Activated CD4-positive, alpha-beta T cell treated with anti-CD3 and anti-CD28 coated beads, Interleukin-2, amount 10 ng/mL, durations not matched to agents 24 days and 14 days (primary cell): ENCODE data around the gene PTPRN2. TPM values are rescaled to one million over a fixed set of nuclear protein-coding genes. Genes with fewer than 3 reads are reported as not detected.

Experiments
- DNase-seq: peaks from one replicate; pipeline ENCODE4 v3.0.0; 2022
- H3K27ac Mint-ChIP-seq: one replicate; pipeline ENCODE4 v1.8.0; 2022; ENCODE audit warnings: mild to moderate bottlenecking, mixed read lengths
- H3K27me3 Mint-ChIP-seq: one replicate; pipeline ENCODE4 v1.8.0; 2022; ENCODE audit warnings: mixed read lengths
- H3K36me3 Mint-ChIP-seq: one replicate; pipeline ENCODE4 v1.8.0; 2022; ENCODE audit warnings: low read depth, mild to moderate bottlenecking, mixed read lengths
- H3K4me1 Mint-ChIP-seq: one replicate; pipeline ENCODE4 v1.8.0; 2021; ENCODE audit warnings: mixed read lengths
- H3K4me3 Mint-ChIP-seq: one replicate; pipeline ENCODE4 v1.8.0; 2022; ENCODE audit warnings: mild to moderate bottlenecking, moderate library complexity, mixed read lengths
- H3K9me3 Mint-ChIP-seq: one replicate; pipeline ENCODE4 v1.8.0; 2021; ENCODE audit warnings: mixed read lengths
- intact Hi-C: fragments of 100-400 bp; cut with micrococcal nuclease; formaldehyde crosslinking; loops from one replicate; pipeline ENCODE4 v1.15.1; 2023
- total RNA-seq: library from RNA; stranded (reverse); gene quantifications from 2 replicates; pipeline ENCODE4 v1.2.3, GENCODE V29; 2022

The PTPRN2 gene
- total RNA-seq, 1 donor from 2014 or later, result 0.33 TPM

- no peak overlapping the region for H3K4me3 Mint-ChIP-seq
- intact Hi-C loops, result no loop called here
- peaks cover 10% of the 10 kb centered on the region for H3K4me1 Mint-ChIP-seq
- no peak overlapping the region for H3K27ac Mint-ChIP-seq
- DNase-seq, result no peak
- H3K36me3 Mint-ChIP-seq, result no peaks in the 10 kb centered on the region
- H3K9me3 Mint-ChIP-seq, result no peaks in the 10 kb centered on the region
- no peaks in the 10 kb centered on the region for H3K27me3 Mint-ChIP-seq
Observed at GRCh38 chr7:157824011-157824818, 763.4 kb downstream of the PTPRN2 start.

GRCh38 chr7:157822688-157823031, 765.0 kb downstream of the PTPRN2 start:
- H3K4me1 Mint-ChIP-seq, result peaks cover 7% of the 10 kb centered on the region
- no peaks in the 10 kb centered on the region for H3K27me3 Mint-ChIP-seq
- intact Hi-C loops, result no loop called here
- no peak for DNase-seq
- no peak overlapping the region for H3K27ac Mint-ChIP-seq
- H3K4me3 Mint-ChIP-seq, result no peak overlapping the region
- no peaks in the 10 kb centered on the region for H3K36me3 Mint-ChIP-seq
- H3K9me3 Mint-ChIP-seq, result peaks cover 4% of the 10 kb centered on the region

GRCh38 chr7:157821959-157822687, 765.5 kb downstream of the PTPRN2 start:
- no peaks in the 10 kb centered on the region for H3K36me3 Mint-ChIP-seq
- H3K27me3 Mint-ChIP-seq, result no peaks in the 10 kb centered on the region
- intact Hi-C loops, result no loop called here
- peaks cover 3% of the 10 kb centered on the region for H3K4me1 Mint-ChIP-seq
- no peak for DNase-seq
- H3K27ac Mint-ChIP-seq, result no peak overlapping the region
- no peak overlapping the region for H3K4me3 Mint-ChIP-seq
- peaks cover 4% of the 10 kb centered on the region for H3K9me3 Mint-ChIP-seq

DNA sequence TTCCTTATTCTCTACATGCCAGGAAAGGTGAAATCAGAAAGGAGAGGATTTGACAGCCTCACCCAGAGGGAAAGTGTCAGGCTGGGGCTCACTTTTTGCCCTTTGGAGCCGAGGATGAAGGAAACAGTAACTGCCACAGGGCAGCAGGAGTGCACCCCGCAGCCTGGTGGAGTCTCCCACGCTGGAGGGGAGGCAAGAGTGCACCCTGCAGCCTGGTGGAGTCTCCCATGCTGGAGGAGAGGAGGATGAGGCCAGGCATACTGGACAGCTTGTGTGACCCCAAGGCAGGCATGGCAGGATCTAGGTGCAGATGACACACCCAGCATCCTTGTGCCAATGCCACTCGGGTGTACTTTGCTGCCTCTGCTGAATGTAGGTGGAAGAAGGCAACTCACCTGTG, 766.8 kb downstream of the PTPRN2 start:
- H3K4me1 Mint-ChIP-seq, result no peaks in the 10 kb centered on the region

DNA sequence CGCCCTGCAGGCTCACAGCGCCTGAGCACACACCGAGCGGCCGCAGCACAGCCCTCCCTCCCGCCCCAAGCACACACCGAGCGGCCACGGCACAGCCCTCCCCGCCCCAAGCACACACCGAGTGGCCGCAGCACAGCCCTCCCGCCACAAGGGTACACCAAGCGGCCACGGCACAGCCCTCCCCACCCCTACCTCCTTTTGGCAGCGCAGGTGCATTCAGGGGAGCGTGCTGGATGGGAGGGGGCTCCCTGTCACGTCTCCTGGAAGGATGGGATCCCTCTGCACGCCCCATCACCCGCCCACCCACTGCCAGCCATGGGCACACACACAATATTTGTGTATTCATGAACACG, 768.2 kb downstream of the PTPRN2 start:
- peaks cover 4% of the 10 kb centered on the region for H3K9me3 Mint-ChIP-seq
- no peaks in the 10 kb centered on the region for H3K36me3 Mint-ChIP-seq
- no peak overlapping the region for H3K27ac Mint-ChIP-seq
- H3K27me3 Mint-ChIP-seq, result no peaks in the 10 kb centered on the region
- no peak for DNase-seq
- intact Hi-C loops, result no loop called here
- no peaks in the 10 kb centered on the region for H3K4me1 Mint-ChIP-seq
- H3K4me3 Mint-ChIP-seq, result no peak overlapping the region

More for the DNA sequence above, 766.8 kb downstream of the PTPRN2 start:
- intact Hi-C loops, result no loop called here
- Mint-ChIP-seq H3K27me3 (no peaks in the 10 kb centered on the region), H3K27ac (no peak overlapping the region), H3K4me3 (no peak overlapping the region), H3K36me3 (no peaks in the 10 kb centered on the region), H3K9me3 (peaks cover 4% of the 10 kb centered on the region)
- no peak for DNase-seq

- H3K9me3 Mint-ChIP-seq, result peaks cover 4% of the 10 kb centered on the region
- no peak overlapping the region for H3K4me3 Mint-ChIP-seq
- no peaks in the 10 kb centered on the region for H3K36me3 Mint-ChIP-seq
- H3K4me1 Mint-ChIP-seq, result no peaks in the 10 kb centered on the region
- H3K27me3 Mint-ChIP-seq, result no peaks in the 10 kb centered on the region
- no peak for DNase-seq
- intact Hi-C loops, result no loop called here
- H3K27ac Mint-ChIP-seq, result no peak overlapping the region
Observed at GRCh38 chr7:157818701-157819454, 768.7 kb downstream of the PTPRN2 start.

DNA sequence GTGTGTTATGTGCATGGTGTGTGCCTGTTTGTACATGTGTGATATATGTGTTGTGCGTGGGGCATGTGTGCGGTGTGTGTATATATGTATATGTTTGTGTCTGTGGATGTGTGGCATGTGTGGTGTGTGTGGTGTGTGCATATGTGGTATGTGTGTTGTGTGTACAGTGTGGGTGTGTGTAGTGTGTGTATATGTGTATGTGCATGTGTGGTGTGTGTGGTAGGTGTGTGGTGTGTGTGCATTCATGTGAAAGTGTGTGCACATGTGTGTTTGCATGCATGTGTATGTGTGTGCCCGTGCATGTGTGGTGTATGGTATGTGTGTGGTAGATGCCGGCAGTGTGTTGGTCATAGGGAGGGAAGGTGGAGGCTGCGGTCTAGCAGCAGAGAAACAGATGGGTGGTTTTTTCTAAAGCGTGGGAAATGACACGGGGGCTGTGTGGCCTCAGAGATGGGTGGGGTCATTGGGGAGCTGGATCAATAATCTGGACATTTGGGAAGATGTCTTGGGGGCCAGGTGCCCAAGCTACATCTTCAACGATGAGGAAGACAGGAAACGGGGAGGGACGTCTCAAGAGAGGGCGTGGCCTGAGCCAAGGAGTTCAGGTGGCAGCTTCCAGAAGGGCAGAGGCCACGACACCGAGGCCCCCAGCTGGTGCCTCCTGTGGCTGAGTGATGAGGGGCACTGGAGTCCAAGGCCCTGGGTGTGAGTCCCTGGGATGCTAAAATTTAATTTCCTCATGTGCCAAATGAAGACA, 769.5 kb downstream of the PTPRN2 start:
- peaks cover 4% of the 10 kb centered on the region for H3K9me3 Mint-ChIP-seq
- no peak for DNase-seq
- H3K36me3 Mint-ChIP-seq, result no peaks in the 10 kb centered on the region
- H3K27me3 Mint-ChIP-seq, result no peaks in the 10 kb centered on the region
- H3K4me3 Mint-ChIP-seq, result no peak overlapping the region
- no peak overlapping the region for H3K27ac Mint-ChIP-seq
- no peaks in the 10 kb centered on the region for H3K4me1 Mint-ChIP-seq
- intact Hi-C loops, result no loop called here

DNA sequence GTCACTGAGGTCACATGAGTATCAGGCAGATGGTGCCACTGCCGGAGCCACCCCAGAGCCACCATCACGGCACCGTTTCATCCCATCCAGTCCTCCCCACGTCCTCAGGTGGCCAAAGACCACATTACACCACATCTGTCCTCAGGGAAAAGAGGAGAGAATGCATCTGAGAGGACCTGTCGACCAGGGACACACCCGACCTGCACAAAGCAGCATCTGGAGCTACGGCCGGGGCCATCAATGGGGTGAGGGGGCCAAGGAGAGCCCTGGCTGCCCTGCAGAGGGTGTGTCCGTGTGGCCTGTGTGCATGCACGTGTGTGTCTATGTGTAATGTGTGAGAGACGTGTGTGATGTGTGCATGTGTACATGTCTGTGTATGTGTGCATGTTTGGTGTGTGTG, 770.2 kb downstream of the PTPRN2 start:
- Mint-ChIP-seq H3K36me3 (no peaks in the 10 kb centered on the region), H3K4me1 (no peaks in the 10 kb centered on the region), H3K27ac (no peak overlapping the region), H3K27me3 (no peaks in the 10 kb centered on the region), H3K9me3 (peaks cover 4% of the 10 kb centered on the region), H3K4me3 (no peak overlapping the region)
- no peak for DNase-seq
- intact Hi-C loops, result no loop called here

DNA sequence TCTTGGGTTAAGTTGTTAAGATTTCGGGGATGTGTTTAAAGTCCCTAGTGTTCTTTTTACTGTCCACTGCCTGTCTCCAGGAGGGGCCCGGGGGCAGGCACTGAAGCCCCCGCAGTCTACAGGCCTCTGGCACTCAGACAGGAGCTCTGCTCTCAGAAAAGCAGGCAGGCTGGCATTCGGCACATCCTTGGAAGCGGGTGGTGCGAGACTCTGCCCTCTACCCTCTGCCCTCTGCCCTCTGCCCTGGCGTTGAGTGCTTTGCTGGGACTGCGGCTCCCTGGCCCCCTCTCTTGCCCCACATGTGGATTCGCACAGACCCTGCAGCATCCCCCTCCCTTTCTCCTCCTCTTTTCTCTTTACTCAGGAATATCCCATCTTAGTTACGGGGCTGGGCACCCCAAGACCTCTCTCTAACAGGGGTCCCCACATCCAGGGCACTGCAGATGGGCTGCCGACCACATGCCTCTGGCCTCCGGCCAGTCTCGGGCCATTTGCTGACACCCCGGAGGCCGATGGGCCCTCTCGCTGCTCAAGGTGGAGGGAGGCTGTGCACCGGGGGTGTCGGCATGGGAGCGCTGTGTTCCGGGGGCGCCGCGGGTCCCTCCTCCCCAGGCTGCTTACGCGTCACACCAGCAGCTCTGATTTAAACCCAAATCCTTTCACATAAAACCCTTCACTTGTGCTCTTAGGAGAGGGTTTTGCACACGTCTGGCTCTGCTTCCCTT, 770.9 kb downstream of the PTPRN2 start:
- Mint-ChIP-seq H3K27me3 (no peaks in the 10 kb centered on the region), H3K4me1 (no peaks in the 10 kb centered on the region), H3K9me3 (peaks cover 4% of the 10 kb centered on the region), H3K4me3 (no peak overlapping the region), H3K36me3 (no peaks in the 10 kb centered on the region), H3K27ac (no peak overlapping the region)
- no peak for DNase-seq
- intact Hi-C loops, result no loop called here

GRCh38 chr7:157816086-157816485, 771.5 kb downstream of the PTPRN2 start:
- intact Hi-C loops, result no loop called here
- no peaks in the 10 kb centered on the region for H3K4me1 Mint-ChIP-seq
- no peak overlapping the region for H3K4me3 Mint-ChIP-seq
- H3K36me3 Mint-ChIP-seq, result no peaks in the 10 kb centered on the region
- H3K27me3 Mint-ChIP-seq, result no peaks in the 10 kb centered on the region
- peaks cover 4% of the 10 kb centered on the region for H3K9me3 Mint-ChIP-seq
- H3K27ac Mint-ChIP-seq, result no peak overlapping the region
- DNase-seq, result no peak

DNA sequence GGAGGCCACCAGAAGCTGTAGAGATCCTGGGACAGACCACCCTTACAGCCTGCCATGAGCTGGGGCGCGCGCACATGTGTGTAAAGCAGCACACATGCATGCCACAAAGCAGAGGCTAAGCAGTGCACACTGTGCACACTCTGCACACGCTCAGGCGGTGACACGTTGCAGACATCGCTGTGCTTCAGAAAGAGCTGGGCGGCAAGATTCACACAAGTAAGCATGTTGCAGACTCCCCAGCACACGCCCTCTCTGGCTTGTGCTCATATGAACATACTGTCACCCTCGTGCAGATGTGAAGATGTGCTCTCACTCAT, 772.0 kb downstream of the PTPRN2 start:
- intact Hi-C loops, result no loop called here
- H3K9me3 Mint-ChIP-seq, result peaks cover 4% of the 10 kb centered on the region
- H3K4me3 Mint-ChIP-seq, result no peak overlapping the region
- no peak overlapping the region for H3K27ac Mint-ChIP-seq
- DNase-seq, result no peak
- no peaks in the 10 kb centered on the region for H3K27me3 Mint-ChIP-seq
- H3K4me1 Mint-ChIP-seq, result no peaks in the 10 kb centered on the region
- H3K36me3 Mint-ChIP-seq, result no peaks in the 10 kb centered on the region

- H3K27ac Mint-ChIP-seq, result no peak overlapping the region
- H3K4me3 Mint-ChIP-seq, result no peak overlapping the region
- no peak for DNase-seq
- intact Hi-C loops, result no loop called here
- H3K4me1 Mint-ChIP-seq, result no peaks in the 10 kb centered on the region
- H3K9me3 Mint-ChIP-seq, result peaks cover 4% of the 10 kb centered on the region
- no peaks in the 10 kb centered on the region for H3K27me3 Mint-ChIP-seq
- no peaks in the 10 kb centered on the region for H3K36me3 Mint-ChIP-seq
Observed at GRCh38 chr7:157814931-157815705, 772.5 kb downstream of the PTPRN2 start.
